Fibroblast of the conjunctiva (primary cell): ENCODE measurements around the gene DUX4.
"Not testable (repeated sequence)": the region's sequence is repeated elsewhere in the genome, so short reads cannot be mapped to it uniquely, and the experiment has no call there.

Experiments
- DNase-seq: peaks from one replicate; pipeline ENCODE4 v3.0.0-alpha.2; 2010; ENCODE audit warnings: low read depth

DUX4 gene

DNA sequence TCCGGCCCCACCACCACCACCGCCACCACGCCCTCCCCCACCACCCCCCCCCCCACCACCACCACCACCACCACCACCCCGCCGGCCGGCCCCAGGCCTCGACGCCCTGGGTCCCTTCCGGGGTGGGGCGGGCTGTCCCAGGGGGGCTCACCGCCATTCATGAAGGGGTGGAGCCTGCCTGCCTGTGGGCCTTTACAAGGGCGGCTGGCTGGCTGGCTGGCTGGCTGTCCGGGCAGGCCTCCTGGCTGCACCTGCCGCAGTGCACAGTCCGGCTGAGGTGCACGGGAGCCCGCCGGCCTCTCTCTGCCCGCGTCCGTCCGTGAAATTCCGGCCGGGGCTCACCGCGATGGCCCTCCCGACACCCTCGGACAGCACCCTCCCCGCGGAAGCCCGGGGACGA, at the start of gene DUX4:
TSS of gene DUX4 (plus strand) at position 347 of the 400 bp plus-strand sequence. CDS start at position 347, 0 bp downstream.
- not testable (repeated sequence) for DNase-seq

DNA sequence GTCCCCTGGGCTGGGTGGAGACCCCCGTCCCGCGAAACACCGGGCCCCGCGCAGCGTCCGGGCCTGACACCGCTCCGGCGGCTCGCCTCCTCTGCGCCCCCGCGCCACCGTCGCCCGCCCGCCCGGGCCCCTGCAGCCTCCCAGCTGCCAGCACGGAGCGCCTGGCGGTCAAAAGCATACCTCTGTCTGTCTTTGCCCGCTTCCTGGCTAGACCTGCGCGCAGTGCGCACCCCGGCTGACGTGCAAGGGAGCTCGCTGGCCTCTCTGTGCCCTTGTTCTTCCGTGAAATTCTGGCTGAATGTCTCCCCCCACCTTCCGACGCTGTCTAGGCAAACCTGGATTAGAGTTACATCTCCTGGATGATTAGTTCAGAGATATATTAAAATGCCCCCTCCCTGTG, 1.9 kb downstream of the DUX4 start:
- DNase-seq: not testable (repeated sequence)

DNA sequence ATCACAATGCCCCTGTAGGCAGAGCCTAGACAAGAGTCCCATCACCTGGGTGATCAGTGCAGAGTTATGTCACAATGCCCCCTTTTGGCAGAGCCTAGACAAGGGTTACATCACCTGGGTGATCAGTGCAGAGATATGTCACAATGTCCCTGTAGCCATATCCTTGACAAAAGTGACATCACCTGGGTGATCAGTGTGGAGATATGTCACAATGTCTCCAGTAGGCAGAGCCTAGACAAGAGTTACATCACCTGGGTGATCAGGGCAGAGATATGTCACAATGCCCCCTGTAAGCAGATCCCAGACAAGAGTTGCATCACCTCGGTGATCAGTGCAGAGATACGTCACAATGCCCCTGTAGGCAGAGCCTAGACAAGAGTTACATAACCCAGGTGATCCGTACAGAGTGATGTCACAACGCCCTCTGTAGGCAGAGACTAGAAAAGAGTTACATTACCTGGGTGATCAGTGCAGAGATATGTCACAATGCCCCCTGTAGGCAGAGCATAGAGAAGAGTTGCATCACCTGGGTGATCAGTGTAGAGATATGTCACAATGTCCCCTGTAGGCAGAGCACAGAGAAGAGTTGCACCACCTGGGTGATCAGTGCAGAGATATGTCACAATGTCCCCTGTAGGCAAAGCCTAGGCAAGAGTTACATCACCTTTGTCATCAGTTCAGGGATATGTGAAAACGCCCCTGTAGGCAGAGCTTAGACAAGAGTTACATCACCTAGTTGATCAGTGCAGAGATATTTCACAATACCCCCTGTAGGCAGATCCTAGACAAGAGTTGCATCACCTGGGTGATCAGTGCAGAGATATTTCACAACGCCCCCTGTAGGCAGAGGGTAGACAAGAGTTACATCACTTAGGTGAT, 4.4 kb downstream of the DUX4 start:
- DNase-seq: not testable (repeated sequence)

DNA sequence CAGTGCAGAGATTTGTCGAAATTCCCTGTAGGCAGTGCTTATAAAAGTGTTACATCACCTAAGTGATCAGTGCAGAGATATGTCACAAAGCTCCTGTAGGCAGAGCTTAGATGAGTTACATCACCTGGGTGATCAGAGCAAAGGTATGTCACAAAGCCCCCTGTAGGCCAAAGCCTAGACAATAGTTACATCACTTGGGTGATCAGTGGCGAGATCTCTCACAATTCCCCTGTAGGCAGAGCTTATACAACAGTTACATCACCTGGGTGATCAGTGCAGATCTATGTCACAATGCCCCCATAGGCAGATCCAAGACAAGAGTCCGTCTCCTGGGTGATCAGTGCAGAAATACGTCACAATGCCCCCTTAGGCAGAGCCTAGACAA, 5.0 kb downstream of the DUX4 start:
- DNase-seq: not testable (repeated sequence)

DNA sequence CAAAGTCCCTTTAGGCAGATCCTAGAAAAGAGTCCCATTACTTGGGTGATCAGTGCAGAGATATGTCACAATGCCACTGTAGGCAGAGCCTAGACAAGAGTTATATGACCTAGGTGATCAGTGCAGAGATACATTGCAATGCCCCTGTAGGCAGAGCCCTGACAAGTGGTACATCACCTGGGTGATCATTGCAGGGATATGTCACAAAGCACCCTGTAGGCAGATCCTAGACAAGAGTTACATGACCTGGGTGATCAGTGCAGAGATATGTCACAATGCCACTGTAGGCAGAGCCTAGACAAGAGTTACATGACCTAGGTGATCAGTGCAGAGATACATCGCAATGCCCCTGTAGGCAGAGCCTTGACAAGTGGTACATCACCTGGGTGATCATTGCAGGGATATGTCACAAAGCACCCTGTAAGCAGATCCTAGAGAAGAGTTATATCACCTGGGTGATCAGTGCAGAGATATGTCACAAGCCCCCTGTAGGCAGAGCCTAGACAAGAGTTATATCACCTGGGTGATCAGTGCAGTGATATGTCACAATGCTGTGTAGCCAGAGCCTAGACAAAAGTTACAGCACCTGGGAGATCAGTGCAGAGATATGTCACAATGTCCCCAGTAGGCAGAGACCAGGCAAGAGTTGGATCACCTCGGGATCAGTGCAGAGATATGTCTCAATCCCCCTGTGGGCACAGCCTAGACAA, 5.6 kb downstream of the DUX4 start:
- DNase-seq: not testable (repeated sequence)

DNA sequence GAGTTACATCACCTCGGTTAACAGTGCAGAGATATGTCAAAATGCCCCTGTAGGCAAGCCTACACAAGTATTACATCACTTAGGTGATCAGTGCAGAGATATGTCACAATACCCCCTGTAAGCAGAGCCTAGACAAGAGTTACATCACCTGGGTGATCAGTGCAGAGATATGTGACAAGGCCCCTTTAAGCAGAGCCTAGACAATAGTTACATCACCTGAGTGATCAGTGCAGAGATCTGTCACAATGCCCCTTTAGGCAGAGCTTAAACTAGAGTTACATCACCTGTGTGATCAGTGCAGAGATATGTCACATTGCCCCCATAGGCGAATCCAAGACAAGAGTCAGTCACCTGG, 6.1 kb downstream of the DUX4 start:
- not testable (repeated sequence) for DNase-seq

DNA sequence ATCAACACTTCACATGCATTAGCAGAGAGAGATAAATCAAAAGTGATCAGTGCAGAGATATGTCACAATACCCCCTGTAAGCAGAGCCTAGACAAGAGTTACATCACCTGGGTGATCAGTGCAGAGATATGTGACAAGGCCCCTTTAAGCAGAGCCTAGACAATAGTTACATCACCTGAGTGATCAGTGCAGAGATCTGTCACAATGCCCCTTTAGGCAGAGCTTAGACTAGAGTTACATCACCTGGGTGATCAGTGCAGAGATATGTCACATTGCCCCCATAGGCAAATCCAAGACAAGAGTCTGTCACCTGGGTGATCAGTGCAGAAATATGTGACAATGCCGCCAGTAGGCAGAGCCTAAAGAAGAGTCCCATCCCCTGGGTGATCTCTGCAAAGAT, 7.4 kb downstream of the DUX4 start:
- not testable (repeated sequence) for DNase-seq

DNA sequence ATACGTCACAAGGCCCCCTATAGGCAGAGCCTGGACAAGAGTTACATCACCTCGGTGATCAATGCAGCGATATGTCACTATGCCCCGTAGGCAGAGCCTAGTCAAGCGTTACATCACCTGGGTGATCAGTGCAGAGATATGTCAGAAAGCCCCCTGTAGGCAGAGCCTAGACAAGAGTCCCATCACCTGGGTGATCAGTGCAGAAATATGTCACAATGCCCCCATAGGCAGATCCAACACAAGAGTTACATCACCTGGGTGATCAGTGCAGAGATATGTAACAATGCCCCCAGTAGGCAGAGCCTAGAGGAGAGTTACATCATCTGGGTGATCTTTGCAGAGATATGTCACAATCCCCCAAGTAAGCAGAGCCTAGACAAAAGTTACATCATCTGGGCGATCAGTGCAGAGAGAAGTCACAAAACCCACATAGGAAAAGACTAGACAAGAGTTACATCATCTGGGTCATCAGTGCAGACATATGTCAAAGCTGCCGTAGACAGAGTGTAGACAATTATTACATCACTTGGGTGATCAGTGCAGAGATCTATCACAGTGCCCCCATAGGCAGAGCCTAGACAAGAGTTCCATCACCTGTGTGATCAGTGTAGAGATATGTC, 8.0 kb downstream of the DUX4 start:
- DNase-seq: not testable (repeated sequence)

DNA sequence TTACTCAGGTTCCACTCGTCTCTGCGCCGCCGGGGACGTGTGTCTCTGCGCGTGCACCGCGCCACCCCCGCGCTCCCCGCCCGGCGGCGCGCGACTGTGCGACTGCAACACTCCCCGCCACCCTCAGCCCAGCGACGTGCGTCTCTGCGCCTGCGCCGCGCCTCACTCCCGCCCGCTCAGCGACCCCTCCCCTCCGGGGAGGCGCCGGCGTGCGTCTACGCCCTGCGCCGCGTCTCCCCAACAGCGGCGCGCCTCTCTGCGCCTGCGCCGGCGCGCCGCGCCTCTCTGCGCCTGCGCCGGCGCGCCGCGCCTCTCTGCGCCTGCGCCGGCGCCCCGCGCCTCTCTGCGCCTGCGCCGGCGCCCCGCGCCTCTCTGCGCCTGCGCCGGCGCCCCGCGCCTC, 29.9 kb downstream of the DUX4 start:
- not testable (repeated sequence) for DNase-seq
